ELF-1 (cell line): ENCODE data around the gene CEP44.
"Not testable (repeated sequence)": the region's sequence is repeated elsewhere in the genome, so short reads cannot be mapped to it uniquely, and the experiment has no call there.

Source experiments
- DNase-seq: peaks from one replicate; pipeline ENCODE4 v3.0.0-alpha.2; 2016; ENCODE audit warnings: low read depth, low spot score

CEP44 gene

DNA sequence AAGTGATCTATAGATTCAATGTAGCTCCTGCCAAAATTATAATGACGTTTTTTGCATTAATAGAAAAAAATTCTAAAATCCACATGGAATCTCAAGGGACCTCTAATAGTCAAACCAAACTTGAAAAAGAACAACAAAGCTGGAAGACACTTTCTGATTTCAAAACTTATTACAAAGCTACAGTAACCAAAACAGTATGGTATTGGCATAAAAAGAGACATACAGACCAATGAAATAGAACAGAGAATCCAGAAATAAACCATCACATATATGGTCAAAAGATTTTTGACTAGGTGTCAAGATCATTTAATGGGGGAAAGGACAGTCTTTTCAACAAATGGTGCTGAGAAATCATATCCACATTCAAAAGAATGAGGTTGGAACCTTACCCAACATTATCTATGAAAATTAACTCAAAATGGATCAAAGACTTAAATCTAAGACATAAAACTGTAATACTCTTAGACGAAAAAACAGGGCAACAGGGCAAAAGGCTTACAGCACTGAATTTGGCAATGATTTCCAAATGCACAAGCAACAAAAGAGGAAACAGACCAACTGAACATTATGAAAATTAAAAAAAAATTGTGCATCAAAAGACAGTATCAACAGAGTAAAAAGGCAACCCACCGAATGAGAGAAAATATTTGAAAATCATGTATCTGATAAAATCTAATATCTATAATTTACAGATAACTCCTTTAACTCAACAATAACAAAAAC, 4.1 kb upstream of the CEP44 start:
- DNase-seq: no peak

DNA sequence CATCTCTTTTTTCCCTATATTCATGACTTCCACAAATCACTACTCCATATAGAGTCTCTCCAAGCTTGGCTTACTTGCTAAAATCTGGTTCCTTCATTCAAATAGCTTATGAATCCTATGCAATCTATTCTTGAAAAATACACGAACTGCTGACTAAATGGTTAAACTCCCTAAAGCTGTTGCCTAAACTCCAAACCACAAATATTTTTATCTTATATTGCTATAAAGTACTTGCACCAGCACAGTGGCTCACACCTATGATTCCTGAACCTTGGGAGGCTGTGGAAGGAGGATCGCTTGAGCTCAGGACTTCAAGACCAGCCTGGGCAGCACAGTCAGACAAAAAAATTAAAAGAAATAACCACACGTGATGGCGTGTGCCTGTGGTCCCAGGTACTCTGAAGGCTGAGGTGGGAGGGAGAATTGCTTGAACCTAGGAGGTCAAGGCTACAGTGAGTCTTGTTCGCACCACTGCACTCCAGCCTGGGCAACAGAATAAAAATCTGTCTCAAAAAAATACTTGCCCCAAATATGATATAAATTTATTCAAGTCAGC, 2.5 kb upstream of the CEP44 start:
- DNase-seq: no peak

DNA sequence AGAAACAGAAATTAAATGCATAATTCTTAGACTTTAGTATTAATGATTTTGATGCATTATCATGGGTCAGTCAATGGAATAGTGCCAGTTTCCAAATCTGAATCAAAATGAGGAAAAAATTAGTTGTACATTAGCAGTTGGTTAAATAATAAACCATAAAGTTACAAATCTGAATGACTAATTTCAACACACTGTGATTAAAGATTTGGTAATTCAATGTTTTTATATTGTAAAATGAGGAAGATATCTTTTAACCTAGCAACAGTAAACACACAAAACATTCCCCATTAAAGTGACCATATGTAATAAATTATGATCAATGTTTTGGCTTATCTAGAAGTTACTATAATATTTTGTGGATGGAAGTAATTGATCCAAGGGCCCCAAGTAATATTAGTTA, 1.8 kb upstream of the CEP44 start:
- DNase-seq: no peak

DNA sequence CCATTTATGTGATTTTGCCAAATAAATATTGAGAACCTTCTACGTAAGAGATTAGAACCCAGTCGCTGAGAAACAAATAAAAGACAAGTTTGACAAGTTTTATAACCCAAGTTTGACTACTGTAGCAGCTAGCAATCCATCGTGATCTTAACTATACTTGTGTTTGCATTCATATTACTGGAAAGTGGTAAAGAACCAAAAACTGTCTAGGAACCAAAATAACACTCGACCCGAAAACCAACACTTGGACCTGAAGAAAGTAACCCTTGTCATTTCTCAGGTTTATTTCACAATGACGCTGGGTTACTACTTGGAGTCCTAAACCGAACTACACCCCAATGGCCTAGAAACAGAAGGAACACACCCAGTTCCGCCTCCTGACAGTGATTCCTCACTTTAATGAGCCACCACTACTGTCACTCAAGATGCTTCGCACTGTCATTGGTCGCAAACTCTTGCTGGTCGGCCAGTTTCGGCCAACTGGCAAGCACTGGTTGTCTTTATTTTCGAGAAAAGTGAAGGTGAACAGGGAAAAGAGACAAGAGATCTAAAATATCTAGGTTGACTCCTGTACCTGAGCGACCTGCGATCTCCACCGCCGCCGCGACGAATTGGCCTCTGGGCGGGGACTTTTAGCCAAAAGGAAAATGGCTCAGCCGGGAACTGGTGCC, 740 bp upstream of the CEP44 start:
- DNase-seq: peak; percentile 90

DNA sequence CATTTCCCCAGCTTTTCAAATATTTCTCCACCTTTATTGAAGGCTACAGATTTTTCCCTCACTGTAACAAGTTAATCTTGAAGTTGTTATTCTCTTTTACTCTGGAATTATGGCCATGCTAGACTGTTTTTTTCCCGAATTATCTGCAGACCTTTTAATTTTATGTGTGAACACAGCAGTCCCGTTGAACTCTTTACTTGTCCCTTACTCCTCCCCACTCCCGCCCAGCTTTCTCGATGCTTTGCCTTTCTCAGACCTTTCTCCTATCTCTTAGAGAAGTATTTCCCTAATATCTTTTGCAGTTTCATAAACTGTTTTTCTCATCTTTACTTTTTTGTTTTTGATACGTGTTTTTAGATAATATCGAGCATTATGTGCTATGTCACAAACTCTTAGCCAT, 776 bp downstream of the CEP44 start:
- no peak for DNase-seq

DNA sequence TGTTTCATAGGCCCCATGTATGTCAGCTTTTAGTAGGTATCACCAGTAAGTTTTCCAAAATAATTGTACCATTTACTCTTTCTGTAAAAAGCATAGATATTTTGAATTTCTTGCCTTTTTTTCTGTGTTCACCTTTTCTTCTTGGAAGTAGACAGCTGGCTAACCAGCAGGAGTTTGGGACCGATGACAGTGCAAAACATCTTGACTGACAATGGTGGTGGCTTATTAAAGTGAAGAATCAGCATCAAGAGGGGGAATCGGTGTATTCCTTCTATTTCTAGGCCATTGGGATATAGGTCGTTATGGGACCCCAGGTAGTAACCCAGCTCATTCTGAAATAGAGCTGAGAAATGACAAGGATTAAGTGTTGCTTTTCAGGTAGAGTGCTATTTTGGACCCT, 3.2 kb downstream of the CEP44 start:
- DNase-seq: no peak

DNA sequence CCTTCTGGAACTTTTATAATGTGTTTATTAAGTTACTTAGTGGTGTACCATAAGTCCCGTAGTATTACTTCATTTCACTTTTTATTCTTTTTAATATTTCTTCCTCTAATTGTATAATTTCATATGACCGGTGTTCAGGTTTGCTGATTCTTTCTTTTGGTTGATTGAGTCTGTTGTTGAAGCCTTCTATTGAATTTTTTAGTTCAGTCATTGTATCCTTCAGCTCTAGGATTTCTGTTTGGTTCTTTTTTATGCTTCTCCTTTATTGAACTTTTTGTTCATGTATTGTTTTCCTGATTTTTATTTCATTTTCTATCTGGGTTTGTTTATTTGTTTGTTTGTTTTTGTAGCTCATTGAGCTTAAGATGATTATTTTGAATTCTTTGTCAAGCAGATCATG, 8.8 kb downstream of the CEP44 start:
- DNase-seq: no peak

DNA sequence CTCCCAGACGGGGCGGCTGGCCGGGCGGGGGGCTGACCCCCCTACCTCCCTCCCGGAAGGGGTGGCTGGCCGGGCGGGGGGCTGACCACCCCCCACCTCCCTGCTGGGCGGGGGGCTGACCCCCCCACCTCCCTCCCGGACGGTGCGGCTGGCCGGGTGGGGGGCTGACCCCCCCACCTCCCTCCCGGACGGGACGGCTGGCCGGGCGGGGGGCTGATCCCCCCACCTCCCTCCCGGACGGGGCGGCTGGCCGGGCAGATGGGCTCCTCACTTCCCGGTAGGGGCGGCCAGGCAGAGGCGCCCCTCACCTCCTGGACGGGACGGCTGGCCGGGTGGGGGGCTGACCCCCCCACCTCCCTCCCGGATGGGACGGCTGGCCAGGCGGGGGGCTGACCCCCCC, 10.9 kb downstream of the CEP44 start:
- not testable (repeated sequence) for DNase-seq

DNA sequence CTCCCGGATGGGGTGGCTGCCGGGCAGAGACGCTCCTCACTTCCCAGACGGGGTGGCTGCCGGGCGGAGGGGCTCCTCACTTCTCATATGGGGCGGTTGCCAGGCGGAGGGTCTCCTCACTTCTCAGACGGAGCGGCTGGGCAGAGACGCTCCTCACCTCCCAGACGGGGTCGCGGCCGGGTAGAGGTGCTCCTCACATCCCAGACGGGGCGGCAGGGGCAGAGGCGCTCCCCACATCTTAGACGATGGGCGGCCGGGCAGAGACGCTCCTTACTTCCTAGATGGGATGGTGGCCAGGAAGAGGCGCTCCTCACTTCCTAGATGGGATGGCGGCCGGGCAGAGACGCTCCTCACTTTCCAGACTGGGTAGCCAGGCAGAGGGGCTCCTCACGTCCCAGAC, 11.4 kb downstream of the CEP44 start:
- not testable (repeated sequence) for DNase-seq

DNA sequence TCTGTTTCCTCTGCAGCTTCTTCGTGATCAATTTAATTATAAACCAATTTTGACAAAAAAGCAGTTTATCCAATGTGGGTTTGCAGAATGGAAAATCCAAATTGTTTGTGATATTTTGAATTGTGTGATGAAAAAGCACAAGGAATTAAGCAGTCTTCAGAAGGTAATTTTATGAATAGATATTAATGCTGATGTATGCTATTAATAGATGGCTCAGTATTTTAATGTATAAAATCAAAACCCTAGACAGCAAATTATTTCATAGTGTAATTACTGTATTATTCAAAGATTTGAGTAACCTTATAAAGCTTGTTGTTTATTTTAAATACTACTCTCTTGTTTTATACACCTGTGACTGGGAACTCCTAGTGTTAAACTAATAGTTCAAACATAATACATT, 20.0 kb downstream of the CEP44 start:
- DNase-seq: no peak

DNA sequence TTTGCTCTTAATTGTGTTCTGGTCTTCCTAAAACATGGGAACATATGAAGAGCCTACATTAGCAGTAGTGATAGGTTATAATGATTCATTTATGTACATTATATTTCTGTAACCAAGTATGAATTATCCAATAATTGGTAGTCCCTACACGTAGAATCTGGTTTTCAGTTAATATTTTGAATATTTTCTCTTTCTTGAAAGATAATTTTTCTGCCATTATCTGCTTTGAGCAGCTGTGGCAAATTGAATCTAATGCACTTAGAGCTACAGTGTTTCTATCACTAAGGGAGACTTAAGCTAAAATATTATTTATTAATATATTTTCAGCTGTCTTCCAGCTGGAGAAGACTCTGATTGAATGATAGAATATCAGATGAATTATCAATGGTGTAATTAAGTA, 21.0 kb downstream of the CEP44 start:
- DNase-seq: no peak

DNA sequence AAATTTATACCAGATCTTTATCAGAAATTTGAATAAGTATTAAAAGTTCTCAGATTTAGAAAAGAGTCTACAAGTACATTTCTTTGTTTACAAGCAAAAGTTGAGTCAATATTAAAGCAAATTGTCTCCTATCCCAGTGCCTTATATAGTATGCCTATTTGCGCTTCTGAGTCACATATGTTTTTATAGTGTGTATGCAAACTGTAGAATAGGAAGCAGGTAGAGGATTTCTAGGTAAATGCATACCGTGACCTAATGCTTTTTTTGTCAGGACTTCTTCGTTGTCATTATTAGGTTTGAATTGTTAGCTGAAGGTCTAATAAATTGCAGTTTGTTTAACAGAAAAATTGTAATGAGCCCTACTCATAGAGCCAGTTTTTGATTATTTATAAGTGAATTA, 22.2 kb downstream of the CEP44 start:
- DNase-seq: no peak

DNA sequence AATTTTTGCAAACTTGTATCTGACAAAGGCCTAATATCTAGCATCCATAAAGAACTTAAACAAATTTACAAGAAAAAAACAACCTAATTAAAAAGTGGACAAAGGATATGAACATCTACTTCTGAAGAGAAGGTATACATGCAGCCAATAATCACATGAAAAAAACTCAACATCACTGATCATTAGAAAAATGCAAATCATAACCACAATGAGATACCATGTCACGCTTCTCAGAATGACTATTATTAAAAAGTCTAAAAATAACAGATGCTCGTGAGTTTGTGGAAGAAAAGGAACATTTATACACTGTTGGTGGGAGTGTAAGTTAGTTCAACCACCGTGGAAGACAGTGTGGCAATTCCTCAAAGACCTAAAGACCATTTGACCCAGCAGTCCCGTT, 24.0 kb downstream of the CEP44 start:
- no peak for DNase-seq

DNA sequence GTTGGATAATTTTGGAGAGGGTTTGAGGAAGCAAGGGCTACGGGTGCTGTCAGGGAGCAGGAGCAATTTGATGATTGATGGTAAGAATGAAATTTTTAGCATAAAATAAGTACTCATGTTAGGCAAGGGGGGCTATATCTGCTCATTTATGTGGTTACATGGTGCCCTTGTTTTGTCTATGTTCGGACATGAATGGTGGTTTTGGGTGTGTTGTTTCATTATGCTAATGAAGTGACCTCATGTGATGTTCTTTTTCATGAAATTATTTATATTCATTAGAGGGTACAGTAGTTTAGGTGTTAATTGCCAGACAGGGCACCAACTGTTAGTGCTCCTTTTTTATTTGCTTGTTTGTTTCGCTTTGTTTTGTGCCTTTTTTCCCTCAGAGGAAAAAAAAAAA, 29.3 kb downstream of the CEP44 start:
- DNase-seq: no peak

DNA sequence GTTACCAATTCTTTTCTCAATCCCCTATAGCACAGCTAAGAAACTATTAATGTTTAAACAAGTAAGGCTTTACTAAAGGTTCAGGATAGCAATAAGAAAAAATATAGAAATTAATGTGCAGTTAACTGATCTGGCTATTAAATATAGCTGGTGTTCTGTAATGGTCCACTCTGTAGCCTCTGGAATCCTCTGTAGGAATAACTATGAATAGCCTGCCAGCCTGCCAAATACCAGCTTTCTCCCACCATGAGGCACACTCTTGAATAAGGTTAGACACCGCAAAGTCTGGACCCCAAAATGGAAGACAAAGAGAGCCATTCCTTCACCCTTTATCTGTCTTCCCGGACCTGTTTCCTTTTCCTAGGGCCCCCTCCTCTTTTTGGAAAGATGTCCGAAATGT, 30.6 kb downstream of the CEP44 start:
- no peak for DNase-seq

DNA sequence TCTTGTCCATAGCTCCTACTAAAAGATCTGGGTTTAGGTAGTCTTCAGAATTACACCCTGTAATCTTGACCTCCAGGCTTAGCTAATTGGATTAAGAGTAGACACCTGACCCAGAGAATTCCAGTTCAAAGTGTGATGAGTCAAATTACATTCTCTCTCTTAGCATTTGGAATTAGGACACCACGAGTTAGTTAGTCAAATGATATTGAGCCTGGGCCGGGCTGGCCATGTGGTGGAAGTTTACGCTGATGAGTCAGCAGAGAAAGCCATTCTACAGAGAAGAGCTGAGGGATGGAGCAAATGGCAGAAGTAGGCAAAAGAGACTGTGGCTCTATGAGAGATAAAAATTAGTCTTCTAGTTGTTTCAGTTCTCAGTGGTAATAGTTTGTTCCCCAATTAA, 31.1 kb downstream of the CEP44 start:
- peak; percentile 26 for DNase-seq

DNA sequence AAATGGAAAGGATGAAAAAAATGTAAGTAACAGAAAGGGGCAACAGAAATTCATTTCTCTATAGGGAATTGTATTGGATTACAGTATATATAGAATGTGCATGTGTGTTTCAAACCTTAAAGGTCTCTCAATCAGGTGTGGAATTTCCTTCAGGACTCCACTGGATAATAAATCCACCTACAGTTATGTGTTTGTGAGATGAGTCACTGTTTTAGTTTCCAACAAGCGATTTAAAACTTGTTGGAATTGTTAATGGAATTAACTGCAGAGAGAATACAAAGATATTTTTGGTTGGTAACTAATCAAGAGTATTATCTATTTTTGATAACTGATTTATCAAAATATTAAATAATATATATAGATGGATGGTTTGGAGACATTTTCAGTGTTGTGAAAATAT, 32.8 kb downstream of the CEP44 start:
- DNase-seq: no peak

DNA sequence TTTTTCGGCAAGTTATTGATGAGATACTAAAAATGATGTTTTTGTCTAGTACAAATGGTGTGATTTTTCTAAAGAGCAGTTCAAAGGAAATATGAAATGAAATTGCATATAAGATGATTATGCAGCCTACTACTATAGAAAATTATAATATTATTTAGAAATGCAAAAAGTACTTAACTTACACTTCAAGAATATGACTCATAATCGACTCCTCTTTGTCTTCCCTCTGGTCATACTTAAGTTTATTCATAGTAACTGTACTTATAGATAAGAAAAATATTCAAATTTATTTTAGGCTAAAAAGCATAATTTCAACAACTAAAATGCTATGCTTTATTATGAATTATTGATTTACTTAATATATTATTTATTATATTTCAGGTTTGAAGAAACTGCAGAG, 33.2 kb downstream of the CEP44 start:
- DNase-seq: no peak

DNA sequence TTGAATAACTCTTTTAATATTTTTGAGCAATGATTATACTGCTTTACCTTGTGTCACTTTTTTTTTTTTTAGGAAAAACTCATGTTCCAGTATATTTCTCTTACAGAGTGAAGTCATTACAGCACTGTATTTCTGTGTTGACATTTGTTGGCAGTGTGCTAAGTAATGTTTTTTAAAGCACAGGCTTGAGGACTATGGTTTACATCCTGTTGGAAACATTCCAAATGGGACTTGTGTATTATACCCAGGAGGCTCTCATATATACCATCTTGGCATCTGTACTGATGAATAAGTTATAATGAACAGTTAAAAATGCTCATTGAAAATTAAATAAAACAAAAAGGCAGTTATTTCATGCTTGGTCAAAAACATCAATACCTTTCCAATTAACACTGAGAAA, 33.8 kb downstream of the CEP44 start:
- no peak for DNase-seq

DNA sequence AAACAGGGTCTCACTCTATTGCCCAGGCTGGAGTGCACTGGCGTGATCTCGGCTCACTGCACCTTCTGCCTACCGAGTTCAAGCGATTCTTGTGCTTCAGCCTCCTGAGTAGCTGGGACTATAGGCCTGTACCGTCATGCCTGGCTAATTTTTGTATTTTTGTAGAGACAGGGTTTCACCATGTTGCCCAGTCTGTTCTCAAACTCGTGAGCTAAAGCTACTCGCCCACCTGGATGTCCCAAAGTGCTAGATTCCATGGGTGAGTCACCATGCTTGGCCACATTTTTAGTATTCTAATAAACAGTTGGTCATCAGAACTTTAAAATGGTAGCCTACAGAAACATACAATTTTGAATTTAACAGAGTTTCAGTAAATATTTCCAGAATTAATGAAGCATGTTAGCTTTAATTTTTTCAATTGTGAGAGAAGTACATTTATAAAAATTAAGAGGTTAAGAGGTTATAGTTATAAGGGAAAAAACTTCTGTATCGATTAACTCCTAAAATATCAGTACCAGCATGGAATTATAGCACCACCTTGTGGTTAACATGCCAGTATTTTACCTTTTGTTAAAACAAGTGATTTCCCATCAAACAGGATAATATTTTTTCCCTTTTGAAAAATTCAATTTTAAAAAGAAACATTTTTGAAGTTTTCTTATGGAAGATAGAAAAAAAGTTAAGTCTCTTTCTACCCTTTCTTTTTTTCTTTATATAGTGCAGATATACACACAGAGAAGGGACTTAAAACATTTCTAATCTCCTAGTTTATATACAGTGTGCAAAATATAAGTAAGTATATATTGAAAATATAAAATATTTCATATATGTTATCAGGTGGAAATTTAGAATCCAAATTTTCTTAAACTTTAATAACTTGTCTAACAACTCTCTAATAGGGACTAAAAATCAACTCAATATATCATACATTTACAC, 35.4 kb downstream of the CEP44 start:
- peak; percentile 10 for DNase-seq

DNA sequence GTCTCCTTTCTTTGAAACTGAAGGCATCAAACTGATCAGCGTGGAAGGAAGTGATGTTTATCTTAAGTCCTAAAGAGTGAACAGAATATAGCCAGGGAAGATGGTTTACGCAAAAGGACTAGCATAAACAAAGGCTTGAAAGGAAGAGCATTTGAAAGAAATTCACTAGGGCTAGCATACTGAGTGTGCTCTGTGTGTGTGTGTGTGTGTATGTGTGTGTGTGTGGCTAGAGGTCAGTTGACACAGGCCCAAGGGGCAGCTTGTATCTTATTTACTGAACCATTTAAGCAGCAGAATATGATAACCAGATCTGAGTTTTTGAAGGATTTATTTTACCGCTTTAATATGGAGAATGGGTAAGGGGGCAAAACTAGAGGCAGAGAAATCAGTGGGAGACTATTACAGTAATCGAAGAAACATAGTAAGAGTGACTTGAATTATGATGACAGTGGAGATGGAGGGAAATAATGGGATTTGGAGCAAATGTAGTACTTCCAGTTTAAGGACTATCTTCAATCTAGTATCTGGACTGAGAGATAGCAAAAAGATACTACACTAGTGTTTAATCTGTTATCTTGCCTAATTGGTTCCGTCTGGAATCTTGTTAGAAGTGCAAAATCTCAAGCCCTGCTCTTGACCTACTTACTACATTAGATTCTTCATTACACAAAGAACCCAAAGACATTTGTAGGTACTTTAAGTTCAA, 36.9 kb downstream of the CEP44 start:
- DNase-seq: no peak

DNA sequence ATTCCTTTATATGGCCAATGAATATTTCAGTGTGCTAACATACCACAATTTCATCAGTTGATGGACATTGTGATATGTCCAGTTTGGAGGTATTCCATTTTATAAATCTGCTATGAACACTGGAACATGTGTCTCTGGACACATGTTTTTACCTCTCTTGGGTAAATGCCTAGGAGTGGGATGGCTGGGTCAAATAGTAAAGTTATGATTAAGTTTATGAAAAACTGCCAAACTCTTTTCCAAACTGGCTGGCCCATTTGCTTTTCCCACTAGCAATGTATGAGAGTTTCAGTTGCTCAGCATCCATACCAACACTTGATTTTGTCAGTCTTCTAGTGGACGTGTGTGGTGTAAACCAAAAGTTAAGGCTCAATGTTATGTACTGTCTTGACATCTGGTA, 40.5 kb downstream of the CEP44 start:
- DNase-seq: no peak
